GM12878 (cell line): Measurements from ENCODE around the gene AIDA. TPM values are rescaled to one million over a fixed set of nuclear protein-coding genes. Genes with fewer than 3 reads are reported as not detected.
A peak's percentile ranks its signal among the peaks of the same experiment; 100 is the strongest.

Experiments
- CTCF ChIP-seq, 3 experiments: IDR thresholded peaks in 2 of 3; conservative IDR thresholded peaks in 1 of 3; 2 replicates each; pipeline ENCODE4 v1.5.1; 2011; ENCODE audit warnings: low read depth in 3 of 3, low read length in 3 of 3, mild to moderate bottlenecking in 3 of 3, control low read depth in 2 of 3, moderate library complexity in 2 of 3, inconsistent platforms in 1 of 3, mixed read lengths in 1 of 3; ENCODE audit not compliant: control insufficient read depth in 2 of 3, insufficient read depth in 1 of 3; ENCODE audit errors: extremely low read depth in 1 of 3
- E2F4 ChIP-seq: IDR thresholded peaks from 2 replicates; pipeline ENCODE4 v1.6.1; 2012; ENCODE audit warnings: low read depth, low read length, improper control_type of control experiment
- EGR1 ChIP-seq, 2 experiments: IDR thresholded peaks; 1 replicate in 1 of 2; 2 replicates in 1 of 2; pipeline ENCODE4 v1.6.1; 2011 to 2012; ENCODE audit warnings: low read depth in 2 of 2, low read length in 2 of 2, borderline replicate concordance in 1 of 2, mild to moderate bottlenecking in 1 of 2, moderate library complexity in 1 of 2
- KDM1A ChIP-seq: fragments of 200-600 bp; sonication (generic); IDR thresholded peaks from 2 replicates; pipeline ENCODE4 v1.6.1; 2016; ENCODE audit warnings: borderline replicate concordance
- LARP7 ChIP-seq: fragments of 450-650 bp; IDR thresholded peaks from 2 replicates; pipeline ENCODE4 v1.6.1; 2017; ENCODE audit warnings: mild to moderate bottlenecking
- RAD21 ChIP-seq: IDR thresholded peaks from 2 replicates; pipeline ENCODE4 v1.6.1; 2011; ENCODE audit warnings: mild to moderate bottlenecking, low read depth, low read length, moderate library complexity; ENCODE audit not compliant: insufficient read depth
- RAD51 ChIP-seq: fragments of 450-650 bp; IDR thresholded peaks from 2 replicates; pipeline ENCODE4 v1.6.1; 2016; ENCODE audit warnings: moderate library complexity, mild to moderate bottlenecking, inconsistent platforms
- RB1 ChIP-seq: fragments of 450-650 bp; formaldehyde crosslinking; IDR thresholded peaks from 2 replicates; pipeline ENCODE4 v1.6.1; 2017; ENCODE audit warnings: mild to moderate bottlenecking, borderline replicate concordance
- RELB ChIP-seq: fragments of 450-650 bp; IDR thresholded peaks from 2 replicates; pipeline ENCODE4 v1.6.1; 2017; ENCODE audit warnings: low read depth, mild to moderate bottlenecking, moderate library complexity
- RUNX3 ChIP-seq: IDR thresholded peaks from 2 replicates; pipeline ENCODE4 v1.6.1; 2012; ENCODE audit warnings: low read length, inconsistent platforms
- SMAD1 ChIP-seq: fragments of 450-650 bp; IDR thresholded peaks from 2 replicates; pipeline ENCODE4 v1.6.1; 2018; ENCODE audit warnings: mild to moderate bottlenecking, low read depth; ENCODE audit not compliant: partially characterized antibody
- SMC3 ChIP-seq: IDR thresholded peaks from 2 replicates; pipeline ENCODE4 v1.6.1; 2011; ENCODE audit warnings: low read length, improper control_type of control experiment, borderline replicate concordance
- SUPT20H ChIP-seq: IDR thresholded peaks from 2 replicates; pipeline ENCODE4 v1.6.1; 2011; ENCODE audit warnings: low read depth, mild to moderate bottlenecking, low read length, moderate library complexity, borderline replicate concordance; ENCODE audit not compliant: control insufficient read depth
- ZBTB33 ChIP-seq: fragments of 450-650 bp; IDR thresholded peaks from 2 replicates; pipeline ENCODE4 v1.6.1; 2017; ENCODE audit warnings: mild to moderate bottlenecking
- polyA plus RNA-seq, 11 experiments: library from polyadenylated mRNA; depleted of rRNA in 4 of 11; unstranded in 6 of 11; stranded (reverse) in 5 of 11; fragments of >200 nt; fragmentation: Nextera tagmentation in 4 of 11; fragmentation: Illumina TruSeq in 1 of 11; extraction: Ambion mirVana in 4 of 11; extraction: Trizol in 1 of 11; gene quantifications; 1 replicate in 1 of 11; 2 replicates in 10 of 11; pipeline versions ENCODE4 v1.2.1 to v1.2.3, GENCODE V29; 2011 to 2016; ENCODE audit warnings: inconsistent platforms in 2 of 11, missing spikeins in 2 of 11, low read depth in 1 of 11
- total RNA-seq, 4 experiments: library from RNA; depleted of rRNA in 3 of 4; stranded (reverse); fragments of >200 nt in 3 of 4; fragmentation: Illumina TruSeq in 1 of 4; extraction: Trizol in 1 of 4; gene quantifications; 2 replicates each; pipeline versions ENCODE4 v1.2.1 to v1.2.3, GENCODE V29; 2013 to 2021
- TF ChIP-seq, protein P1 (sequence below): fragments of 450-650 bp; formaldehyde crosslinking; IDR thresholded peaks from 2 replicates; pipeline ENCODE4 v1.4.0; 2020; ENCODE audit warnings: mild to moderate bottlenecking, moderate library complexity
- TF ChIP-seq, protein P2 (sequence below): IDR thresholded peaks from 2 replicates; pipeline ENCODE4 v1.6.1; 2012; ENCODE audit warnings: low read length, inconsistent platforms

AIDA gene
- total and polyA plus RNA-seq, 10 of the 15 experiments (the other 5 are each of a cell fraction or from before 2014, with no cell fraction given) = 8.9 to 43.1 (median 19.2) TPM

DNA sequence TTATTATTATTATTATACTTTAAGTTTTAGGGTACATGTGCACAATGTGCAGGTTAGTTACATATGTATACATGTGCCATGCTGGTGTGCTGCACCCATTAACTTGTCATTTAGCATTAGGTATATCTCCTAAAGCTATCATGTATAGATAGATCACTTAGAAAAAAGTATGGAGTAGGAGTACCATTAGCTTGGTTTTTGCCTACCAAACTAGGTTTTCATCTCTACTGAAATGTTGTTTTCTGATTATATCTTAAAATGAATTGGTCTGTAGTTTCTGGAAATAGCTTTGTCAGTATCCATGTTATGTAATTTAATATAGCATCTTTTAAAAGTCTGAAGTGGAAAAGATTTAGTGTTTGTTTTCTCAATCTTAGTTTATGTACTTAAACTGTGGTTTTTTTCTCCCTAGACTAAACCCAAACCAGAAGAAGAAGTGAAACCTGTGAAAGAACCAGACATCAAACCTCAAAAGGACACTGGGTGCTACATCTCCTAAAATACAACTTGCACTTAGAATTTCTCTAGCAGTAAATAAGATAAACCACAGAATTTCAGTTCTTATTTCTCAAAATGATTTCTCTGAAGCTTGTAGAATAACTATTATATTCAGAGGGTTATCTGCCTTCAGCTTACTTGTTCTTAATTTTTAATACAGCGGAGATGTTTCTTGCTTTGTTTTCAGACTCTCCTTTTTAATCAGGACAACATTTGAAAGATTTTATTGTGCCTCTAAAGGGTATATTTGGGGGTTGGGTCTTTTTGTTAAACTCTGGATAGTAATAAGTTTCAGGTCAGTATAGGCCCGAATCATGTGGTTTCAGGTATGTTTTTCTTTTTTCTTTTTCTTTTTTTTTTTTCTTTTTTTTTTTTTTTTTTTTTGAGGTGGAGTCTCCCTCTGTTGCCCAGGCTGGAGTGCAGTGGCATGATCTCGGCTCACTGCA is 20.2 kb upstream of the AIDA start (continued):
- TF ChIP-seq, protein P1, sequence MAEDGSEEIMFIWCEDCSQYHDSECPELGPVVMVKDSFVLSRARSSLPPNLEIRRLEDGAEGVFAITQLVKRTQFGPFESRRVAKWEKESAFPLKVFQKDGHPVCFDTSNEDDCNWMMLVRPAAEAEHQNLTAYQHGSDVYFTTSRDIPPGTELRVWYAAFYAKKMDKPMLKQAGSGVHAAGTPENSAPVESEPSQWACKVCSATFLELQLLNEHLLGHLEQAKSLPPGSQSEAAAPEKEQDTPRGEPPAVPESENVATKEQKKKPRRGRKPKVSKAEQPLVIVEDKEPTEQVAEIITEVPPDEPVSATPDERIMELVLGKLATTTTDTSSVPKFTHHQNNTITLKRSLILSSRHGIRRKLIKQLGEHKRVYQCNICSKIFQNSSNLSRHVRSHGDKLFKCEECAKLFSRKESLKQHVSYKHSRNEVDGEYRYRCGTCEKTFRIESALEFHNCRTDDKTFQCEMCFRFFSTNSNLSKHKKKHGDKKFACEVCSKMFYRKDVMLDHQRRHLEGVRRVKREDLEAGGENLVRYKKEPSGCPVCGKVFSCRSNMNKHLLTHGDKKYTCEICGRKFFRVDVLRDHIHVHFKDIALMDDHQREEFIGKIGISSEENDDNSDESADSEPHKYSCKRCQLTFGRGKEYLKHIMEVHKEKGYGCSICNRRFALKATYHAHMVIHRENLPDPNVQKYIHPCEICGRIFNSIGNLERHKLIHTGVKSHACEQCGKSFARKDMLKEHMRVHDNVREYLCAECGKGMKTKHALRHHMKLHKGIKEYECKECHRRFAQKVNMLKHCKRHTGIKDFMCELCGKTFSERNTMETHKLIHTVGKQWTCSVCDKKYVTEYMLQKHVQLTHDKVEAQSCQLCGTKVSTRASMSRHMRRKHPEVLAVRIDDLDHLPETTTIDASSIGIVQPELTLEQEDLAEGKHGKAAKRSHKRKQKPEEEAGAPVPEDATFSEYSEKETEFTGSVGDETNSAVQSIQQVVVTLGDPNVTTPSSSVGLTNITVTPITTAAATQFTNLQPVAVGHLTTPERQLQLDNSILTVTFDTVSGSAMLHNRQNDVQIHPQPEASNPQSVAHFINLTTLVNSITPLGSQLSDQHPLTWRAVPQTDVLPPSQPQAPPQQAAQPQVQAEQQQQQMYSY (CRISPR knock-in tag) = no peak
- no peak for TF ChIP-seq RB1
- TF ChIP-seq RELB = peak; percentile 89
- no peak for TF ChIP-seq KDM1A
- no peak for TF ChIP-seq EGR1 (IDR thresholded peaks at IDR 0.05; ENCODE audit: borderline replicate concordance in 1 of 2, low read depth in 2 of 2, low read length in 2 of 2)
- TF ChIP-seq LARP7 = no peak
- TF ChIP-seq E2F4 = no peak
- peak; percentile 100 for TF ChIP-seq RUNX3
- TF ChIP-seq SUPT20H = no peak
- TF ChIP-seq RAD21 = no peak
- TF ChIP-seq ZBTB33 = no peak
- TF ChIP-seq, protein P2, sequence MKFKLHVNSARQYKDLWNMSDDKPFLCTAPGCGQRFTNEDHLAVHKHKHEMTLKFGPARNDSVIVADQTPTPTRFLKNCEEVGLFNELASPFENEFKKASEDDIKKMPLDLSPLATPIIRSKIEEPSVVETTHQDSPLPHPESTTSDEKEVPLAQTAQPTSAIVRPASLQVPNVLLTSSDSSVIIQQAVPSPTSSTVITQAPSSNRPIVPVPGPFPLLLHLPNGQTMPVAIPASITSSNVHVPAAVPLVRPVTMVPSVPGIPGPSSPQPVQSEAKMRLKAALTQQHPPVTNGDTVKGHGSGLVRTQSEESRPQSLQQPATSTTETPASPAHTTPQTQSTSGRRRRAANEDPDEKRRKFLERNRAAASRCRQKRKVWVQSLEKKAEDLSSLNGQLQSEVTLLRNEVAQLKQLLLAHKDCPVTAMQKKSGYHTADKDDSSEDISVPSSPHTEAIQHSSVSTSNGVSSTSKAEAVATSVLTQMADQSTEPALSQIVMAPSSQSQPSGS = peak; percentile 92
- TF ChIP-seq SMC3 = no peak
- no peak for TF ChIP-seq CTCF (IDR thresholded peaks at IDR 0.05 in 2 of 3, conservative IDR thresholded peaks at IDR 0.05 in 1 of 3; ENCODE audit: control insufficient read depth in 2 of 3, extremely low read depth in 1 of 3, insufficient read depth in 1 of 3, low read depth in 3 of 3, low read length in 3 of 3)
- no peak for TF ChIP-seq SMAD1
- TF ChIP-seq RAD51 = peak; percentile 55; the same call in 1 of the 2 replicates
